SH-SY5Y (cell line): ENCODE results near the gene RASGRF2.

ENCODE experiments used
- GATA2 ChIP-seq: IDR thresholded peaks from 2 replicates; pipeline ENCODE4 v1.6.1; 2011; ENCODE audit warnings: mild to moderate bottlenecking, low read depth, low read length
- GATA3 ChIP-seq: IDR thresholded peaks from 2 replicates; pipeline ENCODE4 v1.6.1; 2011; ENCODE audit warnings: low read depth, mild to moderate bottlenecking, low read length, moderate library complexity

- no peak for TF ChIP-seq GATA2
- no peak for TF ChIP-seq GATA3
Observed at GRCh38 chr5:81052325-81052724, 92.2 kb downstream of the RASGRF2 start.
